IgD-negative memory B cell (primary cell): ENCODE measurements around the gene C17orf75. TPM values are rescaled to one million over a fixed set of nuclear protein-coding genes. Genes with fewer than 3 reads are reported as not detected.
"Not testable (repeated sequence)": the region's sequence is repeated elsewhere in the genome, so short reads cannot be mapped to it uniquely, and the experiment has no call there.

Experiments used
- H3K27ac Mint-ChIP-seq, 3 donors: one replicate each; pipeline ENCODE4 v1.8.0; 2020 to 2022; ENCODE audit warnings: mild to moderate bottlenecking in 3 of 3, mixed read lengths in 3 of 3, moderate library complexity in 1 of 3
- H3K27me3 Mint-ChIP-seq: one replicate; pipeline ENCODE4 v1.8.0; 2021; ENCODE audit warnings: mixed read lengths
- H3K36me3 Mint-ChIP-seq: one replicate; pipeline ENCODE4 v1.8.0; 2020; ENCODE audit warnings: mild to moderate bottlenecking, mixed read lengths
- H3K4me1 Mint-ChIP-seq, 3 donors: one replicate each; pipeline ENCODE4 v1.8.0; 2020 to 2022; ENCODE audit warnings: mixed read lengths in 3 of 3, mild to moderate bottlenecking in 1 of 3
- H3K4me3 Mint-ChIP-seq, 4 donors: one replicate each; pipeline ENCODE4 v1.8.0; 2020 to 2022; ENCODE audit warnings: mild to moderate bottlenecking in 4 of 4, mixed read lengths in 4 of 4, moderate library complexity in 3 of 4
- H3K9me3 Mint-ChIP-seq, 3 donors: one replicate each; pipeline ENCODE4 v1.8.0; 2020 to 2021; ENCODE audit warnings: mixed read lengths in 3 of 3, mild to moderate bottlenecking in 1 of 3
- polyA plus RNA-seq: library from polyadenylated mRNA; unstranded; fragments of 300-500 nt; fragmentation: Illumina TruSeq; gene quantifications from one replicate; pipeline ENCODE4 v1.2.3, GENCODE V29; 2021

Gene C17orf75
- polyA plus RNA-seq, 1 donor from 2014 or later: 9.6 TPM

DNA sequence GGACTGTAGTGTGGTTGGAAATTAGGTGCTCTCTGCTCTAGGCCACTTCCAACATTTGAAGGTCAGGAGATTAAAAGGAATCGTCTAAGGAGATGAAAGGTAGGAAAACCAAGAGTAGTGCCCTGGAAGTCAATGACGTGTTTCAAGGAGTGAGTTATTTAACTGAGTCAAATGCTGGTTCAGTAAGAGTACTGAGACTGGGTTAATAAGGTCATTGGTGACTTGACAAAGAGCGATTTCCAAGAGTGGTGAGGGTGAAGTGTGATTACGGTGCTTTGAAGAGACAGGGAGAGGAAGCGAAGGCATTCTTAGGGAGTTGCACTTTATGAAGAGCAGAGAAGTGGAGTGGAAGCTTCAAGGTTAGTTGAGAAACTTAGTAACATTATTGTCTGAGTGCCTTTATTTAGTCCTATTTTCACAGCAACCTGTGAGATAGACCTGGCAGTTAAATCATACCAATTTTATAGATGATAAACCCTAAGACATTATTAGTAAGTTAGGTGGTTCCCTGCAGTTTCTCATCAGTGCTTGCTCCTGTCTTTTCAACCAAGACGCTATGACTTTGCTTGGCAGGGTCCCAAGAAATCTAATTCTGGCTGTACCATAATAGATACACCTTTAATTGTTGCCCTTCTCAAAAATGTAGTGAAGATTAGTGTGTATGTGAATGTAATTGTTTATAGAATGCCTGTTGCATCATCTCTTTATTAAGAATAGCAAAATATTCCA lies 13.8 kb upstream of the C17orf75 start:
- Mint-ChIP-seq H3K36me3 (peaks cover 6% of the 10 kb centered on the region), H3K4me1 (peaks cover 28 to 40% (median 39%) of the 10 kb centered on the region in 3 donors)

DNA sequence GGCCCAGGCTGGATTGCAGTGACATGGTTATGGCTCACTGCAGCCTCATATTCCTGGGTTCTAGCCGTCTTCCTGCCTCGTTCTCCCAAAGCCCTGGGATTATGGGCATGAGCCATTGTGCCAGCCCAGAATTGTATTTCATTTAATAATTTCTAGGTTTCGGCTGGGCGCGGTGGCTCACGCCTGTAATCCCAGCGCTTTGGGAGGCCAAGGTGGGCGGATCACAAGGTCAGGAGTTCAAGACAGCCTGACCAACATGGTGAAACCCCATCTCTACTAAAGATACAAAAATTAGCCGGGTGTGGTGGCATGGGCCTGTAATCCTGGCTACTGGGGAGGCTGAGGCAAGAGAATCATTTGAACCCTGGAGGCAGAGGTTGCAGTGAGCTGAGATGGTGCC lies 10.8 kb upstream of the C17orf75 start:
- H3K36me3 Mint-ChIP-seq, H3K27me3 Mint-ChIP-seq, H3K27ac Mint-ChIP-seq, H3K9me3 Mint-ChIP-seq: not testable (repeated sequence)
- H3K4me3 Mint-ChIP-seq: peak overlapping the region; percentile 12 to 99 (median 98)
- H3K4me1 Mint-ChIP-seq: peaks cover 40 to 45% (median 44%) of the 10 kb centered on the region in 3 donors

More for the DNA sequence above, 13.8 kb upstream of the C17orf75 start:
- Mint-ChIP-seq H3K9me3 (no peaks in the 10 kb centered on the region), H3K27me3 (no peaks in the 10 kb centered on the region), H3K27ac (peak overlapping the region in 1 of 3 donors; percentile 59), H3K4me3 (peak overlapping the region in 3 of 4 donors; percentile 14 to 61 (median 61))

DNA sequence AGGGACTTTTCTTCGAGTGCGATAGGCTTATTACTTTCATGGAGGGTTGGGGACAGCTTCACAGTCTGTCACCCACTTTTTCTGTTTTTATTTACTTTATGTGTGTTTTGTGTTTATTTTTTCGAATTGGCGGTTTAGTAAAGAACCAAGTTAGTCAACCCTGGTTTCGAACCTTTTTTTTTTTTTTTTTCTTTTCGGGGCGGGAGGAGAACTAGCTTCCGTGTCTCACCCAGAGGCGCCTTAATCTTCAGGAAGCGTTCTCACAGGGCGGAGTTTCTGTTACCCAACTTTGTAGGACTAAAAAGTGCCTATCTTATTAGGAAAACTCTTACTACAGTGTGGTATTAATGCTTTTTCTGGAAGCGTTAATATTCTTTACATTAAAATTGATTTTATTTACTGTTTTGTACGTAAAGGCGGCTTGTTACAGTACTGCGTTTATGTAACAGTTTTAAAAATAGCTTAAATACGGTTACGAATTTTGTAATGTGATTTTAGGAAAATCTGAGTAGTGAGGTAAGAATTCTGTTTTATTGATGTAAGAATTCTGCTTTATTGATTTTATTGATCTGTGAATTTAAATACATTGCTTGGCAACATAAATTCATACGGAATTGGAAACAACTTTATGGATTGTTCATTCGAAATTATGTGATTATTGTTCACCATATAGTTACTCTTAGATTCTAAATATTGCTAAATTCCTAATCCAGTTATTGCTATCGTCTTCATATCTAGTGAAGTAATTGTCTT lies 8.9 kb upstream of the C17orf75 start:
- Mint-ChIP-seq H3K9me3 (no peaks in the 10 kb centered on the region), H3K27ac (peak overlapping the region; percentile 96 to 100 (median 99)), H3K4me1 (peaks cover 32 to 40% (median 36%) of the 10 kb centered on the region in 3 donors), H3K36me3 (peaks cover 8% of the 10 kb centered on the region), H3K4me3 (peak overlapping the region; percentile 97 to 100 (median 99)), H3K27me3 (no peaks in the 10 kb centered on the region)

DNA sequence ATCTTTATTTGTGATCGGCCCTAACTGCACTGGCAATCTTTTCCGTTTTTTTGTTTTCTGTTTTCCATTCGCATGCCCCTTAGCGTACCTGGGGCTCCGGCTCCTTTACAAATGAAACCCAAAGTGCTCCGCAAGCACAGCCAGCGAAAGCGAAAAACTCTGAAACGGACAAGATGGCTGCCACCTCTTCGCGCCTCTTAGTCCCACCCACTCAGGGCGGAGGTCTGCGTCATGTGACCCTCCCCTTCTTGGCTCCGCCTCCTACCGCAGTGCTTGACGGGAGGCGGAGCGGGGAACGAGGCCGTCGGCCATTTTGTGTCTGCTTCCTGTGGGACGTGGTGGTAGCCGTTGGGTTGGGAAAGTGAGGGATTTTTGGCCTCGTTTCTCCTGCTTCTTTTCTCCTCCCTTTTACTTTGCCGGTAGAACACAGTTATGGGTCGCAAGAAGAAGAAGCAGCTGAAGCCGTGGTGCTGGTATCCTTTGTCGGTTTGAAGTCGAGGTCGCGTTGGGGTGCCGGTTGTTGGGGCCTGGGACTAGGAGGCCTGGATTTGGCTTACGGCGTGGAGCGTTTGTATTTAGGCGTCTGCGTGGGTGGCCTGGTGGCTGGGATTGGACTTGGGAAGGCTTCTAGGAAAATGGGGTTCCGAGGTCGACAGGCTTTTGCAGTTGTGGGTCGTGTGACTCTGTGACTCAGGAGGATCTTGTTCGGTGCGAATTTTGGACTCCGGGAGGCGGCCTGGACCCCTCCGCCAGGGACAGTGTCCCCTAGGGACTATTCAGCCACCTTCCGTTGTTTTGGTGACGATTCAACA lies 8.1 kb upstream of the C17orf75 start, which contains the start of gene ZNF207:
TSS of gene ZNF207 (plus strand) at position 304 of the 812 bp plus-strand sequence. CDS start at position 433, 129 bp downstream.
- Mint-ChIP-seq H3K4me1 (peaks cover 25 to 32% (median 28%) of the 10 kb centered on the region in 3 donors), H3K36me3 (peaks cover 8% of the 10 kb centered on the region), H3K4me3 (peak within 1 kb of the TSS; percentile 97 to 100 (median 99)), H3K27ac (peak within 1 kb of the TSS; percentile 96 to 100 (median 99)), H3K27me3 (no peaks in the 10 kb centered on the region), H3K9me3 (no peaks in the 10 kb centered on the region)

DNA sequence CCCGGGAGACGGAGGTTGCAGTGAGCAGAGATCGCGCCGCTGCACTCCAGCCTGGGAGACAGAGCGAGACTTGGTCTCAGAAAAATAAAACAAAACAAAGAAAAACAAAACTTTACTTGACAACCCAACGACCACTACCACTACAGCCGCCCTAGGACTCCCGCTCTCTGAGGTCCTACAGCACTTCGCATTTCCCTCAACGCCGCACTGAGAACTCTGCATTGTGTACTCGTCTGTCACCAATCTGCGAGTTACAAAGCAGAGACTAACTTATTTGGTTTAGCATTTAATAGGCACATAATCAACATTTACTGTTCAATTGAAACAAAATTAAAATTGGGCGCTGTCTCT lies 7.5 kb upstream of the C17orf75 start:
- H3K4me3 Mint-ChIP-seq: peak overlapping the region; percentile 97 to 100 (median 99)
- H3K27ac Mint-ChIP-seq: peak overlapping the region; percentile 96 to 100 (median 99)
- H3K9me3 Mint-ChIP-seq: no peaks in the 10 kb centered on the region
- H3K4me1 Mint-ChIP-seq: peaks cover 21 to 27% (median 23%) of the 10 kb centered on the region in 3 donors
- H3K27me3 Mint-ChIP-seq: no peaks in the 10 kb centered on the region
- H3K36me3 Mint-ChIP-seq: peaks cover 8% of the 10 kb centered on the region

DNA sequence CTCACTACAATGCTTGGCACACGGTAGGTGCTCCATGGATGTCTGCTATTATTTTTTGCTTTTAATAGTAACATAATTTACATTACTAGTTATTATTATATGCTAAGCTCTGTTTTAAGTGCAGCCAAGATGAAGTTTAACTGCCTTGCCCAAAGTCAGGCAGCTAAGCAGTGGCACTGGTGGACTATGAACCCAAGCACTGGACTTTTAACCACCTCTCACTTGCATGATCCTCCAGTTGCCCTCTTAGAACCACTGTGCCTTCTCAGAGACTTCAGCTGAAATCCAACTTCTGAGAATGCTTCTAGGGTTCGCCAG lies 6.5 kb upstream of the C17orf75 start:
- H3K27ac Mint-ChIP-seq: peak overlapping the region in 1 of 3 donors; percentile 96
- H3K36me3 Mint-ChIP-seq: peaks cover 8% of the 10 kb centered on the region
- peak overlapping the region; percentile 79 to 99 (median 98) for H3K4me3 Mint-ChIP-seq
- H3K4me1 Mint-ChIP-seq: peaks cover 16 to 25% (median 21%) of the 10 kb centered on the region in 3 donors
- H3K27me3 Mint-ChIP-seq: no peaks in the 10 kb centered on the region
- H3K9me3 Mint-ChIP-seq: no peaks in the 10 kb centered on the region

DNA sequence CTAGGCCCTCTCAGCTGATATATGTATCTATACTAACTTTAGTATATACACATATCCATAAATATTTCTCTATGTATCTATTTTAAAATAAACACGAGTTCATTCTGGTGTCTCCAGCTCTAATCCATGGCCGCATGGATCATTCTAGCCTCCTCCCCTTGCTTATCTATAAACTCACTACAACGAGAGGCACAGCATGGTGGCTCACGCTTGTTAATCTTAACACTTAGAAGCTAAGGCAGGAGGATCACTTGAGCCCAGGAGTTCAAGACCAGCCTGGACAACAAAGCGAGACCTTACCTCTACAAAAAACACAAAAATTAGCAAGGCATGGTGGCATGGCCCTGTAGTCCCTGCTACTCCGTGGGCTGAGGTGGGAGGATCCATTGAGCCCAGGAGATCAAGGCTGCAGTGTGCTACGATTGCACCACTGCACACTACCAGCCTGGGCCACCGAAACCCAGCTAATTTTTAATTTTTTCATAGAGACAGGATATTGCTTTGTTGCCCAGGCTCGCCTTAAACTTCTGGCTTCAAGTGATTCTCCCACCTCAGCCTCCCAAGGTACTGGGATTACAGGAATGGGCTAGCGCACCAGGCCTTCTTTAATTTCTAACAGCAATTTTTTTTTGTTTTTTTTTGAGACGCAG lies 4.1 kb upstream of the C17orf75 start:
- no peaks in the 10 kb centered on the region for H3K9me3 Mint-ChIP-seq
- no peaks in the 10 kb centered on the region for H3K27me3 Mint-ChIP-seq
- H3K27ac Mint-ChIP-seq: no peak overlapping the region
- H3K4me1 Mint-ChIP-seq: peaks cover 15 to 25% (median 19%) of the 10 kb centered on the region in 3 donors
- H3K36me3 Mint-ChIP-seq: peaks cover 1% of the 10 kb centered on the region
- peak overlapping the region in 1 of 4 donors; percentile 36 for H3K4me3 Mint-ChIP-seq

DNA sequence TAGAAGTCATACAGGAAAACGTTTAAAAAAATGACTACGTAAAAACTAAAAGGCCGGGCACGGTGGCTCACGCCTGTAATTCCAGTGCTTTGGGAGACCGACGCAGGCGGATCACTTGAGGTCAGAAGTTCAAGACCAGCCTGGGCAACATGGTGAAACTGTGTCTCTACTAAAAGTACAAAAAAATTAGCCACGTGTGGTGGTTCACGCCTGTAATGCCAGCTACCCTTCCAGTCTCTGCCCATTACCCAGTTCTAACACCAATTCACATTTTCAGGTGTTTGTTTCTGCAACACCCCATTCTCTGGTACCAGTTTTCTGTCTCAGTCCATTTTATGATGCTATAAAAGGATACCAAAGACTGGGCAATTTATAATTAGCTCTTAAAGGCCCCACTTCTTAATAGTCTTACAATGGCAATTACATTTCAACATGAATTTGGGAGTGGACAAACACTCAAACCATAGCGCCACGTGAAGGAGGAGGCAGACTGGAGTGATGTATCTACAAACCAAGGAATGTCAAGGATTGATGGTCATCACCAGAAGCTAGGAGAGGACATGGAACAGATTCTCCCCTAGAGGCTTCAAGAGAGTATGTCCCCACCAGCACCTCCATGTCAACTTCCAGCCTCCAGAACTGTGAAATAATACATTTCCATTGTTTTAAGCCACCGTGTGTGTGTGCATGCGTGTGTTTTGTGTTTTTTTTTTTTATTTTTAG lies 791 bp upstream of the C17orf75 start:
- Mint-ChIP-seq H3K4me1 (peaks cover 8 to 18% (median 16%) of the 10 kb centered on the region in 3 donors), H3K4me3 (peak overlapping the region; percentile 18 to 97 (median 85)), H3K36me3 (no peaks in the 10 kb centered on the region), H3K9me3 (no peaks in the 10 kb centered on the region), H3K27ac (peak overlapping the region; percentile 81 to 88 (median 81)), H3K27me3 (no peaks in the 10 kb centered on the region)

DNA sequence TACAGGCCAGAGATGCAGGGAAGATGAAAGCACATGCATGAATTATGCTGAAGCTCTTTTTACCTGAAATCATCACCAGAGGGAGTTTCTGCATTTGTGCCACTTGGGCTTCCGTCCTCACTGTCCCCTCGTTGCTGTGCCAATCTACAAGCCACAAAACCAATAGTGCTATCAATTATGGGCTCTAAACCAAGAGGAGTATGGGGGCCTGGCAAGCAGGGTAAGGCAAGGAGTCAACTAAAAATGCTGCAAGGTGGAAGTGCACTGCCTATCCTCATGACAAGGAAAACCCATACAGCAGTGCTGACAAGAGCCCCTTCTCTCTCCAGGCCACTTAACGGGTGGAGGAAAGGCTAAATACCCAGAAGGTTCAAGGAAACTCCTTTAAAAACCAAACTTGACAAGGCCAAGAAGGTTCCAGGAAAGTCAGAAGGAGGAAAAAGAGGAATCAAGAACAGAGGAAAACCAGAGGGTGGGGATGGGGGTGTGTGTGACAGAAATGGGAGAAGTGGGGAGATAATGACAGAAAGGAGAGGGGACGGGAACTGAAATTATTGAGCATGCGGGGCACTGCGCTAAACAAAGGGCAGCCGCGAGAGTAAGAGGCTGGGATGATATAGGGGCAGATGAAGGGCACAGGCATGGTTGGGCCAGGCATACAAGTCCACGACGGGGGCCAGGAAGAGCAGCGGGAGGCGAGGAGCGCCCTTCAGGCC lies 674 bp downstream of the C17orf75 start:
- H3K9me3 Mint-ChIP-seq: no peaks in the 10 kb centered on the region
- peak overlapping the region; percentile 79 to 97 (median 94) for H3K4me3 Mint-ChIP-seq
- H3K4me1 Mint-ChIP-seq: peaks cover 8 to 18% (median 16%) of the 10 kb centered on the region in 3 donors
- H3K27ac Mint-ChIP-seq: peak overlapping the region; percentile 81 to 96 (median 81)
- no peaks in the 10 kb centered on the region for H3K27me3 Mint-ChIP-seq
- no peaks in the 10 kb centered on the region for H3K36me3 Mint-ChIP-seq

DNA sequence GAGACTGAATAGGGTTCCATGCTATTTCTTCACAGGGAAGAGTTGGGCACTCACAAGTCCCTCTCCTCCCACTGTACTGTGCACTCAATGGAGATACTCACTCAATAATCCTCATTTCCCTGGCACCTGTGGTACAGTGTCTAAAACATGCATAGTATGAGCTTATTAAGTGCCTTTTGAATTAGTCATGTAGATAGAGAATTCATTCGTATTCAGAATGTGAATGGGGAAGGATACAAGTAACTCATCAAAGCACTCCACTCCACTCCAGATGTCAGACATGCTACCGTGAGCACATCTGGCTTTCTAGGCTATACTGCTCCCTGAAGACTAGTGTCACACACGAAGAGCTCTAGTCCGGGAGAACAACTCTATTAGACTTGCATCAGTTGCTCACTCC lies 6.3 kb downstream of the C17orf75 start:
- no peaks in the 10 kb centered on the region for H3K27me3 Mint-ChIP-seq
- no peak overlapping the region for H3K4me3 Mint-ChIP-seq
- H3K4me1 Mint-ChIP-seq: peaks cover 0 to 2% (median 0%) of the 10 kb centered on the region in 3 donors
- H3K9me3 Mint-ChIP-seq: no peaks in the 10 kb centered on the region
- H3K36me3 Mint-ChIP-seq: peaks cover 12% of the 10 kb centered on the region
- H3K27ac Mint-ChIP-seq: no peak overlapping the region

DNA sequence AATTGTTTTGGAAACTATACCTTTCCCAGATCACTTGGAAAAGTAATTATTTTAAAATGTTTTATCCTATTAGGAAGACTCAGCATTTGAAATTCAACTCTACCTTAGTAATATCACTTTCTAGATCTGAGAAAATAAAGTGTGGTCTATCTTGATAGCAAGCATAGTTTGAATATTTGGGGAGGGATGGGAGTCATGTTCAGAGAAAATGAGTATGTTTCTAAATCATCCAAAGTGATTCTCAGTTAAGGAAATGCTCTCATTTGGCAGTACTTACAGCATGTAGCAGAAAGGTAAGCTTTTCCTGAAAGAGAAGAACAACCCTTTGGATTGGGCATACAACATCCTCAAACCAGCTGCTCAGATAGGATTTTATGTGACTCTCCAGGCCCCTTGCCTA lies 6.9 kb downstream of the C17orf75 start:
- H3K4me1 Mint-ChIP-seq: peaks cover 2 to 4% (median 2%) of the 10 kb centered on the region in 3 donors
- H3K27ac Mint-ChIP-seq: no peak overlapping the region
- peaks cover 17% of the 10 kb centered on the region for H3K36me3 Mint-ChIP-seq
- H3K9me3 Mint-ChIP-seq: no peaks in the 10 kb centered on the region
- H3K4me3 Mint-ChIP-seq: no peak overlapping the region
- H3K27me3 Mint-ChIP-seq: no peaks in the 10 kb centered on the region

DNA sequence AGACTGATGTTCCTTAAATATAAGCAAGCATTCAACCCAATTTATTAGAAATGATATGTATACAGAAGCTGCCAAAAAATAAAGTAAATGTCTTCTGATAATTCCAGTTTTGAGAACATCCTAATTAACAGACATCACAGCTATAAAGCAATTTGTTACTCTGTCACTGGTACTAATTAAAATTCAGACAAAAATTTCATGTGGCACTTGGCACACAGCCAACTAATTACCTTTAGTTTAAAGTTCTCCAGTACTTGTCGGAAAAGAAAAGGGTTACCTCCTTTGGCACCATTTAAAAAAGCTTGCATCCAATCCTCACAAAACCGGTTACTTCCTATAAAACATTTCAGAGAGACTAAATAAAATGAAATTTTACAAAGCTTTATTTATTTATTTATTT lies 8.8 kb downstream of the C17orf75 start:
- Mint-ChIP-seq H3K4me1 (peaks cover 2 to 5% (median 5%) of the 10 kb centered on the region in 3 donors), H3K27ac (no peak overlapping the region), H3K27me3 (no peaks in the 10 kb centered on the region), H3K9me3 (no peaks in the 10 kb centered on the region), H3K4me3 (no peak overlapping the region), H3K36me3 (peaks cover 18% of the 10 kb centered on the region)

DNA sequence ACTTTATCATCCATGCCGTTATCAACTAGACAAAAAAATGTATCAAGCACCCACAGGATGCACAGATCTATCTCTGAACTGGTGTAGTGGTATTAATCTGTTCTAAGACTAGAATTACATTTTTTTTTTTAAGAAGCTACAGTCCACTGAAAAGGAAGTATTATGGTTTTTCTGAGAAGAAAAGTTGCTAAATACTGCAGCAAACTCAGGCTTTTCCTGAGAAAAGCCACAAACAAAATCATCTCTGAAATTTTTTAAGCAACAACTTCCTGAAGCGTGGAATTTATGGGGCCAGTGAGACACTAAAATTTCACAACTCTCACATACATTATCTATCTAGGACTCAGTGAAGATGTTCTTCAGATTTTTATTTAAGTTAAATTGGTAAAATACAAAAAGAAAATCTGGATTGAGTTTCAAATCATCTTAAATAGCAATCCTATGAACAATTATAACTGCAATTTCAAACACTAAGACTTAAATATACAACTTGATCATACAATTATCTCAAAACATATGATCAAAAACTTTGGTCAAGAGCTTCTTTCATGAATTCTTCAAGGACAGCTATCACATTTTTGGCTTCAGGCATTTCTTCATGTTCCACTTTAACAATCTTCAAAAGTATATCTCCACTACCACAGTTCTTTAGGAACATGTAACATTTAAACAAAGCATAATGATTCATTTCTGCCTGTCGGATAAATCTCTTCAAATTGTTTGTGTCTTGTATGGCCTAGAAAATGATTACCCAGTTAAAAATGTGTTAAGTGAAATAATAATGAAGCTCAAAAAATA lies 10.5 kb downstream of the C17orf75 start:
- peaks cover 18% of the 10 kb centered on the region for H3K36me3 Mint-ChIP-seq
- H3K4me3 Mint-ChIP-seq: no peak overlapping the region
- no peaks in the 10 kb centered on the region for H3K9me3 Mint-ChIP-seq
- H3K27me3 Mint-ChIP-seq: no peaks in the 10 kb centered on the region
- peak overlapping the region in 1 of 3 donors; percentile 27 for H3K27ac Mint-ChIP-seq
- H3K4me1 Mint-ChIP-seq: peaks cover 2 to 9% (median 5%) of the 10 kb centered on the region in 3 donors
